T-helper 2 cell treated with Interferon-gamma antibody and Interleukin-4, amounts not matched to agents 5 μg/mL and 100 μg/mL, for 36 hours (primary cell): Measurements from ENCODE around the gene SUSD3.
A peak's percentile ranks its signal among the peaks of the same experiment; 100 is the strongest.

Source experiments
- DNase-seq: peaks from one replicate; pipeline ENCODE4 v3.0.0; 2021; ENCODE audit warnings: low spot score
- H3K27ac Mint-ChIP-seq: one replicate; pipeline ENCODE4 v1.8.0; 2021; ENCODE audit warnings: mild to moderate bottlenecking, mixed read lengths
- H3K27me3 Mint-ChIP-seq: one replicate; pipeline ENCODE4 v1.8.0; 2021; ENCODE audit warnings: low read depth, mixed read lengths
- H3K36me3 Mint-ChIP-seq: one replicate; pipeline ENCODE4 v1.8.0; 2021; ENCODE audit warnings: low read depth, mixed read lengths
- H3K4me1 Mint-ChIP-seq: one replicate; pipeline ENCODE4 v1.8.0; 2021; ENCODE audit warnings: low read depth, mixed read lengths
- H3K4me3 Mint-ChIP-seq: one replicate; pipeline ENCODE4 v1.8.0; 2022; ENCODE audit warnings: mild to moderate bottlenecking, moderate library complexity, mixed read lengths
- H3K9me3 Mint-ChIP-seq: one replicate; pipeline ENCODE4 v1.8.0; 2021; ENCODE audit warnings: mixed read lengths

The SUSD3 gene

DNA sequence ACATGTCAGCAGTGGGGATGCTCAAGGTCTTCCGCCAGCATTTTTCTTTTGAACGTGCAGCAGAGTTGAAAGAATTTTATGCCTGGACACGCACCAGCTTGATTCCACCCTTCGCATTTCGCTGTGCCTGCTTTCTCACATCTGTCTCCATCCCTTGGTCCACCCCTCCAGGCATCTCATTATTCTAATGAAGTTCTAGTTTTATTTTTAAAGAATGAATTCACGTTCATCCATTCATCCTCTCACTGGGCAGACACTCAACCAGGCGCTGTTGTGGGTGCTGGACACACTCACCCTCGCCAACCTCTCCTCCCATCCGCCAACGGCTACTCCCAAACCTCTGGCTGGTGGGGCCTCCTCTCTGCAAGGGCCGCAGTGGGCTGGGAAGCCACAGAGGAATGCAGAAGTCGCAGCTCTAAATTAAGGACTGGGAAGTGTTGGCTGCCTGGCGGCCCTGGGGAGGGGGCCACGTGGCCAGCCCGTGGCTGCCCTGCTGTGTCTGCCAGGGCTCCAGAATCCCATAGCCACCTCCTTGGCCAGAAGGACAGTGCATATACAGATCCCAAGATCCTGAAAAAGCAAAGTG, 6.7 kb downstream of the SUSD3 start:
- Mint-ChIP-seq H3K9me3 (no peaks in the 10 kb centered on the region), H3K36me3 (peaks cover 59% of the 10 kb centered on the region), H3K27ac (peak overlapping the region; percentile 96), H3K4me3 (peak overlapping the region; percentile 88), H3K27me3 (no peaks in the 10 kb centered on the region), H3K4me1 (peaks cover 66% of the 10 kb centered on the region)
- DNase-seq: no peak

- Mint-ChIP-seq H3K4me1 (peaks cover 52% of the 10 kb centered on the region), H3K27me3 (no peaks in the 10 kb centered on the region), H3K36me3 (peaks cover 58% of the 10 kb centered on the region), H3K4me3 (peak overlapping the region; percentile 2), H3K9me3 (no peaks in the 10 kb centered on the region), H3K27ac (peak overlapping the region; percentile 7)
- no peak for DNase-seq
Measured at GRCh38 chr9:93066978-93067603, 8.6 kb downstream of the SUSD3 start.

GRCh38 chr9:93068956-93069355, 10.5 kb downstream of the SUSD3 start:
- Mint-ChIP-seq H3K36me3 (peaks cover 60% of the 10 kb centered on the region), H3K27me3 (no peaks in the 10 kb centered on the region), H3K4me3 (no peak overlapping the region), H3K4me1 (peaks cover 44% of the 10 kb centered on the region), H3K27ac (no peak overlapping the region), H3K9me3 (no peaks in the 10 kb centered on the region)
- DNase-seq: no peak

DNA sequence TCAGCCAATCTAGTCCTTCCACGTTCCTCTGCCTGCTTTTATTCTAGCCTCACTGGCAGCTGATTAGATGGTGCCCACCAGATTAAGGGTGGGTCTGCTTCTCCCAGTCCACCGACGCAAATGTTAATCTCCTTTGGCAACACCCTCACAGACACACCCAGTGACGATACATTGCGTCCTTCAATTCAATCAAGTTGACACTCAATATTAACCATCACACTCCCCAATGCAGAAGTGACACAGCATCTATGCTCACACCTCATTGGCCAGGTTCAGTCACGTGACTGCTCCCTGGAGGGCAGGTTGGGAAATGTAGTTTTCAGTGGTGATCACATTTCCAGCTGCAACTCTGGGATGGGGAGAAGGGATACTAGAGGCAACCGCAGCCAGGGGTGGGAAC, 13.0 kb downstream of the SUSD3 start:
- Mint-ChIP-seq H3K36me3 (peaks cover 47% of the 10 kb centered on the region), H3K27ac (no peak overlapping the region), H3K27me3 (no peaks in the 10 kb centered on the region), H3K4me1 (peaks cover 28% of the 10 kb centered on the region), H3K9me3 (no peaks in the 10 kb centered on the region), H3K4me3 (no peak overlapping the region)
- no peak for DNase-seq

DNA sequence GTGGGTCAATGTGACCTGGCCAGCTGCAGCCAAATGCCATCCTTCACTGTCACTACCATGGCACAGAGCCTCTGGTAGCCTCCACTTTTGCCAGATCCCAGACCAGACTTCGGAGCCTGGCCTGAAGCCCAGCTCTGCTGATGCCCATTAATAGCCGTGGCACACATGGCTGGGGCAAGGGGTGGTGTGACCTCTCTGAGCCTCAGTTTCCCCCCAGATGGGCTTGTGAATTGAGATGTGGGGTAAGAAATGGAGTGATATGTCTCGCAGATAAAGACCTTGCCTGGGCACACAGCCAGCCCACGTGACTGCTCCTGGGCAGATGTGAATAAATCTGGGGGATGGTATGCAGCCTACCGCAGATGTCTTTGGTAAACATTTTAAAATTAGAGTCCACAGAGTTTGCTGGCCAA, 13.9 kb downstream of the SUSD3 start:
- H3K27me3 Mint-ChIP-seq: no peaks in the 10 kb centered on the region
- H3K36me3 Mint-ChIP-seq: peaks cover 45% of the 10 kb centered on the region
- H3K4me1 Mint-ChIP-seq: peaks cover 25% of the 10 kb centered on the region

GRCh38 chr9:93076101-93076791, 17.7 kb downstream of the SUSD3 start:
- H3K4me3 Mint-ChIP-seq: no peak overlapping the region
- H3K9me3 Mint-ChIP-seq: no peaks in the 10 kb centered on the region
- no peak overlapping the region for H3K27ac Mint-ChIP-seq
- H3K27me3 Mint-ChIP-seq: no peaks in the 10 kb centered on the region
- DNase-seq: no peak
- H3K36me3 Mint-ChIP-seq: peaks cover 43% of the 10 kb centered on the region
- H3K4me1 Mint-ChIP-seq: peaks cover 16% of the 10 kb centered on the region

More for the DNA sequence above, 13.9 kb downstream of the SUSD3 start:
- H3K27ac Mint-ChIP-seq: peak overlapping the region; percentile 20
- H3K9me3 Mint-ChIP-seq: no peaks in the 10 kb centered on the region
- no peak for DNase-seq
- H3K4me3 Mint-ChIP-seq: no peak overlapping the region

DNA sequence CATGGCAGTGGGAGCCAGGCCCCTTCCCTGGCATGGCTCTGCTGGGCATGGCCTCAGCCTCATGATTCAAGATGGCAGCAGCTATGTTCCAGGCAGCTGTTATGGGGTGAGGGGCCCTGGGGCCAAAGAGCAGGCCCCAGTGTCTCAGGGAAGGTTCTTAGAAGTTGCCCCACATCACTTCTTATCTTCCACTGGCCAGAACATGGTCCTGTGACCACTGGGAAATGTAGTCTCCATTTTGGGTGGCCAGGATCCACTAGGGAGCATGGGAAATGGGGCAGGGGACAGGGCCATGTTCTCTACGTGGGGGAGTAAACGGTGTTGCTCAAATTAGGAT, 18.3 kb downstream of the SUSD3 start:
- H3K4me3 Mint-ChIP-seq: no peak overlapping the region
- H3K27me3 Mint-ChIP-seq: no peaks in the 10 kb centered on the region
- peaks cover 16% of the 10 kb centered on the region for H3K4me1 Mint-ChIP-seq

DNA sequence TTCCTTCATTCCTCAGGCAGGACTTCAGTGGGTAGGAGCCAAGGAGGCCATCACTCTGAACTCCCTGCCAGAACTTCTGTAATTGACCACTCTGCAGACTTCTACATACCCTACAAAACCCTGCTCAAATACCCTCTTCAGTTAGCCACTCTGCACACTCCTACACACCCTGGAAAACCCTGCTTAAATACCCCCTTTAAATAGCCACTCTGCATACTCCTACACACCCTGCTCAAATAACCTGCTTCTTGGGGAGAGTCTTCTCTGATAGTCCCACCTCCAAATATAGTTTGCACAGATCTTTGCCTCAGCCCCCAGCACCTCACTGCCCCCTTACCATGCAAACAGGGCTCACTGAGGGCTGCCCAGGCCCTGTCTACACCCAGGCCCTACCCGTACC, 18.9 kb downstream of the SUSD3 start:
- Mint-ChIP-seq H3K27ac (peak overlapping the region; percentile 1), H3K36me3 (peaks cover 48% of the 10 kb centered on the region), H3K4me3 (no peak overlapping the region), H3K9me3 (no peaks in the 10 kb centered on the region), H3K27me3 (no peaks in the 10 kb centered on the region), H3K4me1 (peaks cover 14% of the 10 kb centered on the region)
- no peak for DNase-seq

More for the DNA sequence above, 18.3 kb downstream of the SUSD3 start:
- Mint-ChIP-seq H3K36me3 (peaks cover 44% of the 10 kb centered on the region), H3K27ac (no peak overlapping the region), H3K9me3 (no peaks in the 10 kb centered on the region)
- no peak for DNase-seq

GRCh38 chr9:93077811-93078210, 19.3 kb downstream of the SUSD3 start:
- no peaks in the 10 kb centered on the region for H3K9me3 Mint-ChIP-seq
- H3K27me3 Mint-ChIP-seq: no peaks in the 10 kb centered on the region
- H3K36me3 Mint-ChIP-seq: peaks cover 47% of the 10 kb centered on the region
- peaks cover 14% of the 10 kb centered on the region for H3K4me1 Mint-ChIP-seq
- no peak for DNase-seq
- H3K27ac Mint-ChIP-seq: no peak overlapping the region
- no peak overlapping the region for H3K4me3 Mint-ChIP-seq

DNA sequence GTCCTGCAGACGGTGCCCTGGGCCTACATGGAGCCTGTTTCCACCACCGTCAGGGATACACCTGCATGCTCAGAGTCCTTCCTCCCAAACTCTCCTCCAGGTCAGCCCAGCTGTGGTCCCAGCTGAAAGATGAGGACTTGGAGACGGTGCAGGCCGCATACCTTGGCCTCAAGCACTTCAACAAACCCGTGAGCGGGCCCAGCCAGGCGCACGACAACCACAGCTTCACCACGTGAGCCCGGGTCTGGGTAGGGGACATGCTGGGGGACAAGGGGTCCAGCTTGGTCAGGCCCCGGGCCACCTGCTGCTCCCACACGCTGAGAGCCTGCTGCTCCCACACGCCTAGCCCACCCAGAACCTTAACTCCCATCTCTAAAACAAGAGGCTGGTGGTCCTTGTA, 20.9 kb downstream of the SUSD3 start:
- no peak for DNase-seq
- no peak overlapping the region for H3K27ac Mint-ChIP-seq
- H3K4me1 Mint-ChIP-seq: peaks cover 16% of the 10 kb centered on the region
- no peak overlapping the region for H3K4me3 Mint-ChIP-seq
- H3K36me3 Mint-ChIP-seq: peaks cover 48% of the 10 kb centered on the region
- no peaks in the 10 kb centered on the region for H3K9me3 Mint-ChIP-seq
- no peaks in the 10 kb centered on the region for H3K27me3 Mint-ChIP-seq

DNA sequence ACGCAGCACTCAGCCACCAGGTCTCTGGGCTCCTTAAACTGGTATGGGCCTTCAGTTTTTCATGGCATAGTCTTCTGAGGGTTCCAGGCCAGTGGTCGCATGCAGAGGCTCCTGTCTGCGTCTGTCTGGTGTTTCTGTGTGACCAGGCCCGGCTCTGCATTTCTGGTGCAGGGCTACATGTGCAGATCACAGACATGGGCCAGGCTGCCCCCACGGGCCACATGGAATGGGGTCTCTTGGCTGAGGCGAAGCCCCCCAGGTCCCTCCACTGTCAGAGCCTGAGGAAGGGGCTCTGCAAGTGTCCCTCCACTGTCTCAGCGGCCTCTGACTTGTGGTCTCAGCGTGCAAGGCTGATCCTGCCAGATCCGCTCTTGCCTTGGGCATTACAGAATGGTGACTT, 21.9 kb downstream of the SUSD3 start:
- no peak overlapping the region for H3K4me3 Mint-ChIP-seq
- peaks cover 1% of the 10 kb centered on the region for H3K9me3 Mint-ChIP-seq
- no peaks in the 10 kb centered on the region for H3K27me3 Mint-ChIP-seq
- H3K36me3 Mint-ChIP-seq: peaks cover 53% of the 10 kb centered on the region
- H3K27ac Mint-ChIP-seq: no peak overlapping the region
- no peak for DNase-seq
- peaks cover 11% of the 10 kb centered on the region for H3K4me1 Mint-ChIP-seq

- no peaks in the 10 kb centered on the region for H3K27me3 Mint-ChIP-seq
- H3K4me1 Mint-ChIP-seq: peaks cover 10% of the 10 kb centered on the region
Measured at GRCh38 chr9:93081081-93081529, 22.6 kb downstream of the SUSD3 start.

DNA sequence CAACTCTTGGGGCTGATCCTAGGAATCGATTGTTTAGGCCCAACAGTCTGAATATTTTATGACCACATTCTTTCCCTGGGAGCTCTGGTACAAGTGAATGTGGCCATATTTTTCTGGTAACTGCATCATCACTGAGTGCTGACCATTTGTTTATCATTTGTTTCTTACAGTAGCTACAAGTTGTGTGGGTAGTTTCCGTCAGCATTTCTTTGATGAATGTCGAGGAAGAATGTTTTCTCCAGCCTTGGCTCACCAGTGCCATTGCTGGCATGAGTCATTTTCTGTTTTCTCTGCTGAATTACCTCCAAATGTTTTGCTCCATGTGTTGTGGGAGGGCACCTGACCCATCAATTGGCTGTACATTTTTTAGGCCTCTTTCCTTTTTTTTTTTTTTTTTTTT, 23.4 kb downstream of the SUSD3 start:
- peaks cover 5% of the 10 kb centered on the region for H3K9me3 Mint-ChIP-seq
- no peak overlapping the region for H3K27ac Mint-ChIP-seq
- no peak for DNase-seq
- no peak overlapping the region for H3K4me3 Mint-ChIP-seq
- H3K4me1 Mint-ChIP-seq: peaks cover 10% of the 10 kb centered on the region
- H3K27me3 Mint-ChIP-seq: no peaks in the 10 kb centered on the region
- peaks cover 61% of the 10 kb centered on the region for H3K36me3 Mint-ChIP-seq

More at GRCh38 chr9:93081081-93081529, 22.6 kb downstream of the SUSD3 start:
- Mint-ChIP-seq H3K9me3 (peaks cover 5% of the 10 kb centered on the region), H3K27ac (no peak overlapping the region), H3K36me3 (peaks cover 59% of the 10 kb centered on the region), H3K4me3 (no peak overlapping the region)
- DNase-seq: no peak

- H3K27me3 Mint-ChIP-seq: no peaks in the 10 kb centered on the region
- peak overlapping the region; percentile 71 for H3K4me3 Mint-ChIP-seq
- peaks cover 60% of the 10 kb centered on the region for H3K36me3 Mint-ChIP-seq
- H3K4me1 Mint-ChIP-seq: peaks cover 8% of the 10 kb centered on the region
- no peak overlapping the region for H3K27ac Mint-ChIP-seq
- H3K9me3 Mint-ChIP-seq: peaks cover 5% of the 10 kb centered on the region
- DNase-seq: no peak
Measured at GRCh38 chr9:93082841-93083411, 24.4 kb downstream of the SUSD3 start.
